Aorta (tissue), 5 donors: ENCODE data around the gene TMOD2. TPM values are rescaled to one million over a fixed set of nuclear protein-coding genes. Genes with fewer than 3 reads are reported as not detected.
A peak's percentile ranks its signal among the peaks of the same experiment; 100 is the strongest.

Source experiments
- ATAC-seq: fragments of 200-7000 bp; cut with Tn5 transposase; one replicate; pipeline ENCODE4 v1.9.1; 2022; ENCODE audit warnings: moderate library complexity; ENCODE audit not compliant: low FRiP score
- DNase-seq, 2 donors: peaks; one replicate each; pipeline ENCODE4 v3.0.0-alpha.2; 2020
- H3K27ac ChIP-seq, 2 donors: one replicate each; pipeline ENCODE4 v1.5.1; 2013; ENCODE audit warnings: low read length in 2 of 2, mild to moderate bottlenecking in 2 of 2, moderate library complexity in 2 of 2, control low read depth in 1 of 2, inconsistent platforms in 1 of 2, low read depth in 1 of 2
- H3K27me3 ChIP-seq, 2 donors: one replicate each; pipeline ENCODE4 v1.6.1; 2013; ENCODE audit warnings: control low read depth in 1 of 2, low read length in 1 of 2, mild to moderate bottlenecking in 1 of 2, moderate library complexity in 1 of 2; ENCODE audit not compliant: insufficient read depth in 2 of 2, control insufficient read depth in 1 of 2
- H3K36me3 ChIP-seq, 2 donors: one replicate each; pipeline ENCODE4 v1.6.1; 2013; ENCODE audit warnings: control low read depth in 1 of 2, low read length in 1 of 2, mild to moderate bottlenecking in 1 of 2; ENCODE audit not compliant: insufficient read depth in 2 of 2, control insufficient read depth in 1 of 2
- H3K4me1 ChIP-seq, 2 donors: one replicate each; pipeline ENCODE4 v1.6.1; 2013; ENCODE audit warnings: low read length in 2 of 2, control low read depth in 1 of 2, mild to moderate bottlenecking in 1 of 2, moderate library complexity in 1 of 2; ENCODE audit not compliant: insufficient read depth in 2 of 2, control insufficient read depth in 1 of 2
- H3K4me3 ChIP-seq, 2 donors: one replicate each; pipeline ENCODE4 v1.5.1; 2013; ENCODE audit warnings: low read length in 2 of 2, control low read depth in 1 of 2, mild to moderate bottlenecking in 1 of 2
- H3K9me3 ChIP-seq: one replicate; pipeline ENCODE4 v1.6.1; 2013; ENCODE audit warnings: mild to moderate bottlenecking, low read length; ENCODE audit not compliant: control insufficient read depth
- WGBS, 2 donors: extraction: QIAGEN DNeasy Blood & Tissue Kit; methylation state at CpG; one replicate each; pipeline ENCODE4 v1.1.7; 2013; 5-methylcytosine and 5-hydroxymethylcytosine counted together
- intact Hi-C, 2 donors: fragments of 100-400 bp; cut with DNase I; formaldehyde crosslinking; loops; one replicate each; pipeline versions ENCODE4 v1.14.2 to v1.15.0; 2022
- polyA plus RNA-seq, 2 donors: library from polyadenylated mRNA; stranded (reverse); fragments of 200-250 nt; gene quantifications; one replicate each; pipeline ENCODE4 v1.2.3, GENCODE V29; 2013
- total RNA-seq, 2 donors: library from RNA; stranded (reverse); fragmentation: NEBNext Ultra II Directional; extraction: Animal tissue kit (Norgen Biotek cat#: 25700); gene quantifications; one replicate each; pipeline ENCODE4 v1.2.1, GENCODE V29; 2021
- donor health status: healthy with polysubstance abuse.
- donor health status: Bipolar disorder and iron deficiency.
- donor health status: DM: no; HTN: no; CAD: no.
- donor health status: DM: no; HTN: no; CAD: no.
- donor health status: DM: yes; HTN: yes; CAD: no.

The TMOD2 gene
- total and polyA plus RNA-seq, 4 donors, result 2.3 to 33.1 (median 11.8) TPM

- DNase-seq (no peak), ATAC-seq (peak; percentile 69)
- Histone ChIP-seq H3K27ac (peak overlapping the region; percentile 33 to 49), H3K4me1 (peaks cover 2% of the 10 kb centered on the region in 2 donors), H3K36me3 (no peaks in the 10 kb centered on the region), H3K27me3 (no peaks in the 10 kb centered on the region), H3K9me3 (no peaks in the 10 kb centered on the region), H3K4me3 (peak overlapping the region in 1 of 2 donors; percentile 43)
- intact Hi-C loops, result no loop called here
- 29 to 30% methylated on average over 5 of the region's 5 CpGs for WGBS, 2 donors
Measured at GRCh38 chr15:51731549-51732267, 19.7 kb upstream of the TMOD2 start.

GRCh38 chr15:51732646-51733045 lies 18.8 kb upstream of the TMOD2 start:
- Histone ChIP-seq H3K4me1 (peaks cover 2% of the 10 kb centered on the region in 2 donors), H3K4me3 (no peak overlapping the region), H3K27me3 (no peaks in the 10 kb centered on the region), H3K9me3 (no peaks in the 10 kb centered on the region), H3K27ac (no peak overlapping the region), H3K36me3 (no peaks in the 10 kb centered on the region)
- intact Hi-C loops, result no loop called here
- ATAC-seq, result no peak
- no peak for DNase-seq
- 73 to 81% methylated on average over 2 of the region's 2 CpGs for WGBS, 2 donors

GRCh38 chr15:51735228-51736010 lies 16.0 kb upstream of the TMOD2 start:
- Histone ChIP-seq H3K36me3 (no peaks in the 10 kb centered on the region), H3K4me1 (peaks cover 2% of the 10 kb centered on the region in 2 donors), H3K4me3 (no peak overlapping the region), H3K9me3 (no peaks in the 10 kb centered on the region), H3K27me3 (no peaks in the 10 kb centered on the region), H3K27ac (no peak overlapping the region)
- WGBS, 2 donors, result 89 to 90% methylated on average over 5 of the region's 5 CpGs
- intact Hi-C loops, result no loop called here
- DNase-seq, result no peak
- no peak for ATAC-seq

GRCh38 chr15:51736069-51736468 lies 15.3 kb upstream of the TMOD2 start:
- Histone ChIP-seq H3K36me3 (no peaks in the 10 kb centered on the region), H3K4me3 (peak overlapping the region in 1 of 2 donors; percentile 98), H3K9me3 (no peaks in the 10 kb centered on the region), H3K4me1 (peaks cover 2% of the 10 kb centered on the region in 2 donors), H3K27ac (no peak overlapping the region), H3K27me3 (no peaks in the 10 kb centered on the region)
- DNase-seq (no peak), ATAC-seq (no peak)
- intact Hi-C loops, result no loop called here
- 86 to 89% methylated on average over 3 of the region's 3 CpGs for WGBS, 2 donors

- peaks cover 0 to 2% of the 10 kb centered on the region in 2 donors for H3K4me1 ChIP-seq
Measured at GRCh38 chr15:51736751-51737521, 14.5 kb upstream of the TMOD2 start.

GRCh38 chr15:51737522-51738305 lies 13.7 kb upstream of the TMOD2 start, which contains the start of gene LYSMD2:
Gene LYSMD2, minus strand, starts transcription at chr15:51737655. Its CDS starts 33 bp downstream, at chr15:51737622.
- WGBS, 2 donors, result 0 to 1% methylated on average over 42 to 67 of the region's 67 CpGs
- ATAC-seq, result peak; percentile 86
- DNase-seq, result peak; percentile 89 to 94
- H3K27me3 ChIP-seq, result no peaks in the 10 kb centered on the region
- no peaks in the 10 kb centered on the region for H3K9me3 ChIP-seq
- H3K27ac ChIP-seq, result peak within 1 kb of the TSS in 1 of 2 donors; percentile 69
- peak within 1 kb of the TSS; percentile 82 to 98 for H3K4me3 ChIP-seq
- no peaks in the 10 kb centered on the region for H3K4me1 ChIP-seq
- H3K36me3 ChIP-seq, result no peaks in the 10 kb centered on the region
- intact Hi-C loops, result no loop called here

More at GRCh38 chr15:51736751-51737521, 14.5 kb upstream of the TMOD2 start:
- DNase-seq, result peak; percentile 59 to 80
- H3K36me3 ChIP-seq, result no peaks in the 10 kb centered on the region
- ATAC-seq, result peak; percentile 65
- intact Hi-C loops, result no loop called here
- H3K27me3 ChIP-seq, result no peaks in the 10 kb centered on the region
- no peaks in the 10 kb centered on the region for H3K9me3 ChIP-seq
- 5 to 16% methylated on average over 29 to 69 of the region's 69 CpGs for WGBS, 2 donors
- H3K4me3 ChIP-seq, result peak overlapping the region; percentile 82 to 98
- H3K27ac ChIP-seq, result peak overlapping the region in 1 of 2 donors; percentile 69

GRCh38 chr15:51738553-51738952 lies 12.8 kb upstream of the TMOD2 start:
- intact Hi-C loops, result no loop called here
- DNase-seq (no peak), ATAC-seq (no peak)
- H3K4me3 ChIP-seq, result no peak overlapping the region
- H3K36me3 ChIP-seq, result no peaks in the 10 kb centered on the region
- H3K27ac ChIP-seq, result no peak overlapping the region
- H3K4me1 ChIP-seq, result no peaks in the 10 kb centered on the region
- no peaks in the 10 kb centered on the region for H3K9me3 ChIP-seq
- H3K27me3 ChIP-seq, result no peaks in the 10 kb centered on the region
- WGBS, 2 donors, result 55 to 70% methylated on average over 2 of the region's 2 CpGs
